ENCODE results near the gene JAK2. TPM values are rescaled to one million over a fixed set of nuclear protein-coding genes. Genes with fewer than 3 reads are reported as not detected.

JAK2 gene
- total and polyA plus RNA-seq, 9 of the 15 experiments (the other 6 are each of a cell fraction or from before 2014, with no cell fraction given): 4.7 to 23.4 (median 15.3) TPM

- TF ChIP-seq CHD7 (IDR thresholded peaks at IDR 0.05; ENCODE audit: low read depth, low read length) (no peak), ERF (CRISPR knock-in tag; IDR thresholded peaks at IDR 0.05) (no peak), SP2 (IDR thresholded peaks at IDR 0.05; ENCODE audit: extremely low read depth, low read depth, low read length, poor library complexity, severe bottlenecking) (no peak), PREB (CRISPR knock-in tag; IDR thresholded peaks at IDR 0.05) (no peak), MCM7 (IDR thresholded peaks at IDR 0.05) (no peak), ZNF398 (CRISPR knock-in tag; IDR thresholded peaks at IDR 0.05) (no peak)
These were observed 55.8 kb downstream of the JAK2 start (continued) for GRCh38 chr9:5040730-5041389.
